Subcutaneous adipose tissue (tissue), 4 donors: ENCODE measurements around the gene MYADML2. TPM values are rescaled to one million over a fixed set of nuclear protein-coding genes. Genes with fewer than 3 reads are reported as not detected.

Experiments
- total RNA-seq, 4 donors: library from RNA; depleted of rRNA; stranded (reverse); fragments of >200 nt; gene quantifications; one replicate each; pipeline ENCODE4 v1.1.0, GENCODE V29; 2016
- TF ChIP-seq, protein P1 (sequence below): fragments of 450-650 bp; IDR thresholded peaks from one replicate; pipeline ENCODE4 v1.5.1; 2016; ENCODE audit warnings: low read depth, mild to moderate bottlenecking, control low read depth, antibody characterized with exemption, moderate library complexity

The MYADML2 gene
- total RNA-seq, 4 donors from 2014 or later, result not detected

DNA sequence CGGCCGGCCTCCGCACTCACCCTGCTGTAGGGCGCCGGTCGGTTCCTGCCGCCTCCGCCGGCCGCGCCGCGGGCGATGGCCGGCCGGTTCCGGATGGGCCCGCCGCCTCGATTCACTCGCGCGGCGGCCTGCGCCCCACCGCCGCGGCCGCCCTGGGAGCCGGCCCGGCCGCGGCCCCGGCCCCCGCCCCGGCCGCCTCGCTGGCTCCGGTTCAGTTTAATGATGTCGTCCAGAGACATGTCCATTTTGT, 55.8 kb downstream of the MYADML2 start:
- TF ChIP-seq, protein P1, sequence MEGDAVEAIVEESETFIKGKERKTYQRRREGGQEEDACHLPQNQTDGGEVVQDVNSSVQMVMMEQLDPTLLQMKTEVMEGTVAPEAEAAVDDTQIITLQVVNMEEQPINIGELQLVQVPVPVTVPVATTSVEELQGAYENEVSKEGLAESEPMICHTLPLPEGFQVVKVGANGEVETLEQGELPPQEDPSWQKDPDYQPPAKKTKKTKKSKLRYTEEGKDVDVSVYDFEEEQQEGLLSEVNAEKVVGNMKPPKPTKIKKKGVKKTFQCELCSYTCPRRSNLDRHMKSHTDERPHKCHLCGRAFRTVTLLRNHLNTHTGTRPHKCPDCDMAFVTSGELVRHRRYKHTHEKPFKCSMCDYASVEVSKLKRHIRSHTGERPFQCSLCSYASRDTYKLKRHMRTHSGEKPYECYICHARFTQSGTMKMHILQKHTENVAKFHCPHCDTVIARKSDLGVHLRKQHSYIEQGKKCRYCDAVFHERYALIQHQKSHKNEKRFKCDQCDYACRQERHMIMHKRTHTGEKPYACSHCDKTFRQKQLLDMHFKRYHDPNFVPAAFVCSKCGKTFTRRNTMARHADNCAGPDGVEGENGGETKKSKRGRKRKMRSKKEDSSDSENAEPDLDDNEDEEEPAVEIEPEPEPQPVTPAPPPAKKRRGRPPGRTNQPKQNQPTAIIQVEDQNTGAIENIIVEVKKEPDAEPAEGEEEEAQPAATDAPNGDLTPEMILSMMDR, result no peak

DNA sequence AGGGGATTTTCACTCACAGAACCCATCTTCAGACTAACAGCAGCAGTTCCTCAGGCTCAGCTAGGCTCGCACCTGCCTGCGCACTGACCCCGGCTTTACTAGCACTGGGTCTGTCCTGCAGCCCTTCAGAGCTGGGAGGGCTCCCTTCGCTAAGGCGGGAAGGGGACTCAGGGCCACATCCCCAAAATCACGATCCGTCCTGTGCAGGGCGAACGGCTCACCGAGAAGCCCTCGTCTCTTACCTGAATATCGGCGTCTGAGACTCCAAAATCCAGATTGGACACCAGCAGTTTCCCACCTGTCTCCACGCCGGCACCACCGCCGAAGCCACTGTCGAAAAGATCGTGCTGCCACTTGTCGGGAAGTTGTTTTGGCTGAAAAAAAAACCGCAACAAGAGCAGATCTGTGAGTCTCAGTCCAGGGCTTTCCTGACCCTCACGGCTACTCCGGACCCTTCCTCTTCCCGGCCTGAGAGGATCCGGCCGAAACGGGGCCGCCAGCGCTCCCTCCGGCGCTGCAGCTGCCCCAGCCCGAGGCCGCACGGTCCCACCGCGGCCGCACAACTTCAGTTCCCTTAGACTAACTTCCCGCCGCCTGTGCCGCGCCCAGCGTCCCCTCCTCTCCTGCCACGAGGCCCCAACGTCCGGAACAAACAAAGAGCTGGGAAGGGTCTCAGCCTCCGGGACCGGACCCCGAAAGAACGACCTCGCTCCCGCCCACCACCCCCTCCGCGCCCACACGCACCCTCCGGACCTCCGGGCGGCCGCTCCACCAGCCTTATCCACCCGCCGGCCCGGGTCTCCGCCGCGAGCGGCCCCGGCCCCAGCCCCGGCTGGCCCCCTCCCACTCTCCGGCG, 56.4 kb downstream of the MYADML2 start:
- TF ChIP-seq, protein P1, result no peak

Other genes starting within 250 kb of the MYADML2 start
- 10 to 100 TPM; 23.8 to 52.0 (median 29.0) TPM for gene MRPL12, start 243.9 kb downstream of the MYADML2 start, total RNA-seq
- 10 to 100 TPM in 3 of 4 donors, 1 to 10 TPM in 1; 4.9 to 59.5 (median 15.9) TPM for gene SLC25A10, start 234.9 kb downstream of the MYADML2 start, total RNA-seq
- under 1 TPM in 1 of 4 donors, not detected in 3; 0.38 TPM for gene GCGR, start 143.1 kb downstream of the MYADML2 start, total RNA-seq
- gene MCRIP1, start 113.9 kb downstream of the MYADML2 start, total RNA-seq, result 10 to 100 TPM; 26.6 to 78.7 (median 54.8) TPM
- gene PPP1R27, start 112.2 kb downstream of the MYADML2 start, total RNA-seq, result not detected
- gene P4HB, start 86.7 kb downstream of the MYADML2 start, total RNA-seq, result 100 to 1,000 TPM; 289 to 508 (median 447) TPM
- 100 to 1,000 TPM; 116 to 235 (median 167) TPM for gene ARHGDIA, start 75.9 kb downstream of the MYADML2 start, total RNA-seq
- 10 to 100 TPM; 25.4 to 38.8 (median 32.4) TPM for gene ALYREF, start 55.6 kb downstream of the MYADML2 start, total RNA-seq
- 100 to 1,000 TPM in 3 of 4 donors, 10 to 100 TPM in 1; 88.4 to 132 (median 120) TPM for gene ANAPC11, start 55.5 kb downstream of the MYADML2 start, total RNA-seq
- under 1 TPM in 2 of 4 donors, not detected in 2; 0.17 to 0.22 TPM for gene NPB, start 45.0 kb downstream of the MYADML2 start, total RNA-seq
- gene PCYT2, start 35.8 kb downstream of the MYADML2 start, total RNA-seq, result 100 to 1,000 TPM in 1 of 4 donors, 10 to 100 TPM in 3; 23.8 to 130 (median 39.7) TPM
- 10 to 100 TPM in 3 of 4 donors, 1 to 10 TPM in 1; 7.5 to 22.0 (median 15.5) TPM for gene SIRT7, start 29.1 kb downstream of the MYADML2 start, total RNA-seq
- gene MAFG, start 19.5 kb downstream of the MYADML2 start, total RNA-seq, result 10 to 100 TPM in 3 of 4 donors, 1 to 10 TPM in 1; 9.8 to 20.0 (median 15.0) TPM
- 1 to 10 TPM in 2 of 4 donors, under 1 TPM in 2; 0.34 to 3.1 (median 1.5) TPM for gene PYCR1, start 9.9 kb downstream of the MYADML2 start, total RNA-seq
- gene NOTUM, start 14.0 kb upstream of the MYADML2 start, total RNA-seq, result not detected
- gene ASPSCR1, start 30.4 kb upstream of the MYADML2 start, total RNA-seq, result 10 to 100 TPM in 3 of 4 donors, 1 to 10 TPM in 1; 8.2 to 30.1 (median 18.1) TPM
- 10 to 100 TPM; 46.0 to 74.0 (median 57.5) TPM for gene CENPX, start 75.6 kb upstream of the MYADML2 start, total RNA-seq
- gene LRRC45, start 76.1 kb upstream of the MYADML2 start, total RNA-seq, result 10 to 100 TPM in 2 of 4 donors, 1 to 10 TPM in 2; 1.8 to 11.7 (median 7.8) TPM
- 10 to 100 TPM in 3 of 4 donors, 1 to 10 TPM in 1; 5.2 to 28.3 (median 14.6) TPM for gene RAC3, start 84.4 kb upstream of the MYADML2 start, total RNA-seq
- 100 to 1,000 TPM; 157 to 383 (median 255) TPM for gene DCXR, start 90.5 kb upstream of the MYADML2 start, total RNA-seq
- 10 to 100 TPM; 22.5 to 66.9 (median 49.0) TPM for gene RFNG, start 104.6 kb upstream of the MYADML2 start, total RNA-seq
- gene GPS1, start 104.7 kb upstream of the MYADML2 start, total RNA-seq, result 100 to 1,000 TPM in 1 of 4 donors, 10 to 100 TPM in 3; 42.7 to 125 (median 71.7) TPM
- gene DUS1L, start 118.6 kb upstream of the MYADML2 start, total RNA-seq, result 100 to 1,000 TPM in 1 of 4 donors, 10 to 100 TPM in 3; 45.0 to 147 (median 52.3) TPM
- gene FASN, start 151.0 kb upstream of the MYADML2 start, total RNA-seq, result 1,000 to 10,000 TPM in 1 of 4 donors, 100 to 1,000 TPM in 3; 148 to 4,879 (median 378) TPM